Ascending aorta (tissue), 2 donors: ENCODE data around the gene CDKL4. TPM values are rescaled to one million over a fixed set of nuclear protein-coding genes. Genes with fewer than 3 reads are reported as not detected.
"Not testable (repeated sequence)": the region's sequence is repeated elsewhere in the genome, so short reads cannot be mapped to it uniquely, and the experiment has no call there.

Source experiments
- DNase-seq, 2 donors: peaks; one replicate each; pipeline ENCODE4 v3.0.0-alpha.2; 2019; ENCODE audit warnings: low spot score in 2 of 2
- H3K27ac ChIP-seq, 2 donors: fragments of 200-600 bp; sonication (generic); one replicate each; pipeline ENCODE4 v1.5.1; 2016 to 2017; ENCODE audit warnings: mild to moderate bottlenecking in 1 of 2
- H3K27me3 ChIP-seq: fragments of 200-600 bp; sonication (generic); one replicate; pipeline ENCODE4 v1.5.1; 2017
- H3K36me3 ChIP-seq, 2 donors: fragments of 200-600 bp; sonication (generic); one replicate each; pipeline ENCODE4 v1.5.1; 2016
- H3K4me1 ChIP-seq, 2 donors: fragments of 200-600 bp; sonication (generic); one replicate each; pipeline ENCODE4 v1.5.1; 2016 to 2017; ENCODE audit warnings: mild to moderate bottlenecking in 1 of 2
- H3K4me3 ChIP-seq, 2 donors: fragments of 200-600 bp; sonication (generic); one replicate each; pipeline ENCODE4 v1.5.1; 2016 to 2017; ENCODE audit warnings: mild to moderate bottlenecking in 1 of 2
- H3K9me3 ChIP-seq, 2 donors: fragments of 200-600 bp; sonication (generic); one replicate each; pipeline ENCODE4 v1.5.1; 2016
- intact Hi-C: fragments of 100-400 bp; cut with DNase I; formaldehyde crosslinking; loops from one replicate; pipeline ENCODE4 v1.15.1; 2023
- total RNA-seq: library from RNA; depleted of rRNA; stranded (reverse); fragments of >200 nt; gene quantifications from one replicate; pipeline ENCODE4 v1.1.0, GENCODE V29; 2016
- TF ChIP-seq, protein P1 (sequence below), 3 experiments: fragments of 200-600 bp in 2 of 3; fragments of 450-650 bp in 1 of 3; sonication (generic) in 2 of 3; IDR thresholded peaks; one replicate each; pipeline ENCODE4 v1.5.1; 2016 to 2019; ENCODE audit warnings: antibody characterized with exemption in 3 of 3, mild to moderate bottlenecking in 1 of 3, moderate library complexity in 1 of 3

CDKL4 gene
- total RNA-seq, 1 donor from 2014 or later, result 2.0 TPM

DNA sequence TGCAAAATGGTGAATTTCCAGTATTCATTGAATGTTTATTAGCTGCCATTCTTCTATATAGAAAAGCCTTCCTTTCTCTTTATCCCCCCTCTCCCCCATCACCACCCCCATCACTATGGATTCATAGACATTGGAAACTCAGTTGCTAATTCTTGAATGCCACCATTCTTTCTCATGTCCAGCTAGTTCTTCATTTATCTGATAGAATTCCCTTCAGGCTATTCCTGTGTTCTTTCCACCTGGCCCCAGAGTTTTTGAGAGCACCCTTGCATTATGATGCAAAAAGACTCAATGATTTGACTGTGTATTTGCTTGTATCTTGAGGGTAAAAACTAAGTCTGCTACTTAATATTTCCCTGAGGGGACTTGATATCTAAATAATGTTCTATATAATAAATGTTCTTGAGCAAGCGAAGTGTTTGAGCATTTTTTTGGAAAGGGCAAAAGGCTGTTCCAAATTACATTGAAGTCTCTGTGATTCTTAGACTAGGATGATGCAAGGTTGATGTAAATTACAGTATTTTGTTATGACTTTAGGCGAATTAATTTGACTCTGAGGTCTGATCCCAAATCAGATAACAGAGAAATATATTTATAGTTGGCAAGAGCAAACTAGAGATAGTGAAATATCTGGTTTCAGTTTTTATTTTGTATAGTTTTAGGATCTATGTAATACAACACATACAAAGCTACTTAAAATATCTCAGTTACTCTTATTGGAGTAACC lies 104.1 kb downstream of the CDKL4 start:
- no peaks in the 10 kb centered on the region for H3K4me1 ChIP-seq
- H3K27ac ChIP-seq, result no peak overlapping the region
- intact Hi-C loops, result no loop called here
- H3K27me3 ChIP-seq, result no peaks in the 10 kb centered on the region
- no peak for DNase-seq
- no peaks in the 10 kb centered on the region for H3K36me3 ChIP-seq
- no peaks in the 10 kb centered on the region for H3K9me3 ChIP-seq
- no peak overlapping the region for H3K4me3 ChIP-seq
- TF ChIP-seq, protein P1, sequence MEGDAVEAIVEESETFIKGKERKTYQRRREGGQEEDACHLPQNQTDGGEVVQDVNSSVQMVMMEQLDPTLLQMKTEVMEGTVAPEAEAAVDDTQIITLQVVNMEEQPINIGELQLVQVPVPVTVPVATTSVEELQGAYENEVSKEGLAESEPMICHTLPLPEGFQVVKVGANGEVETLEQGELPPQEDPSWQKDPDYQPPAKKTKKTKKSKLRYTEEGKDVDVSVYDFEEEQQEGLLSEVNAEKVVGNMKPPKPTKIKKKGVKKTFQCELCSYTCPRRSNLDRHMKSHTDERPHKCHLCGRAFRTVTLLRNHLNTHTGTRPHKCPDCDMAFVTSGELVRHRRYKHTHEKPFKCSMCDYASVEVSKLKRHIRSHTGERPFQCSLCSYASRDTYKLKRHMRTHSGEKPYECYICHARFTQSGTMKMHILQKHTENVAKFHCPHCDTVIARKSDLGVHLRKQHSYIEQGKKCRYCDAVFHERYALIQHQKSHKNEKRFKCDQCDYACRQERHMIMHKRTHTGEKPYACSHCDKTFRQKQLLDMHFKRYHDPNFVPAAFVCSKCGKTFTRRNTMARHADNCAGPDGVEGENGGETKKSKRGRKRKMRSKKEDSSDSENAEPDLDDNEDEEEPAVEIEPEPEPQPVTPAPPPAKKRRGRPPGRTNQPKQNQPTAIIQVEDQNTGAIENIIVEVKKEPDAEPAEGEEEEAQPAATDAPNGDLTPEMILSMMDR (IDR thresholded peaks at IDR 0.05), result no peak

DNA sequence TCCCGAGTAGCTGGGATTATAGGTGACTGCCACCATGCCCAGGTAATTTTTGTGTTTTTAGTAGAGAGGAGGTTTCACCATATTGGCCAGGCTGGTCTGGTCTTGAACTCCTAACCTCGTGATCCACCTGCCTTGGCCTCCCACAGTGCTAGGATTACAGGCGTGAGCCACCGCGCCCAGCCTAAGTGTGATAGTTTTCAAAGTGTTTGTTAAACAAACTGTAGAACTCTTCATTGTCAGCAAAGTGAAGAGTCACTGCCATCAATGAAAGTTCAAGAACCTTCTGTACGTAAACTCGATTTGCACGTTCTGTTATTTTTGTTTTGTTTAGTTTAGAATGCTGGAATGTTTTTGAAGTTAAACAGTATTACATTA lies 104.9 kb downstream of the CDKL4 start:
- intact Hi-C loops, result no loop called here
- no peak for DNase-seq
- Histone ChIP-seq H3K4me3 (no peak overlapping the region), H3K36me3 (no peaks in the 10 kb centered on the region), H3K27me3 (no peaks in the 10 kb centered on the region), H3K4me1 (no peaks in the 10 kb centered on the region), H3K9me3 (no peaks in the 10 kb centered on the region), H3K27ac (no peak overlapping the region)
- TF ChIP-seq, protein P1 (IDR thresholded peaks at IDR 0.05), result no peak

DNA sequence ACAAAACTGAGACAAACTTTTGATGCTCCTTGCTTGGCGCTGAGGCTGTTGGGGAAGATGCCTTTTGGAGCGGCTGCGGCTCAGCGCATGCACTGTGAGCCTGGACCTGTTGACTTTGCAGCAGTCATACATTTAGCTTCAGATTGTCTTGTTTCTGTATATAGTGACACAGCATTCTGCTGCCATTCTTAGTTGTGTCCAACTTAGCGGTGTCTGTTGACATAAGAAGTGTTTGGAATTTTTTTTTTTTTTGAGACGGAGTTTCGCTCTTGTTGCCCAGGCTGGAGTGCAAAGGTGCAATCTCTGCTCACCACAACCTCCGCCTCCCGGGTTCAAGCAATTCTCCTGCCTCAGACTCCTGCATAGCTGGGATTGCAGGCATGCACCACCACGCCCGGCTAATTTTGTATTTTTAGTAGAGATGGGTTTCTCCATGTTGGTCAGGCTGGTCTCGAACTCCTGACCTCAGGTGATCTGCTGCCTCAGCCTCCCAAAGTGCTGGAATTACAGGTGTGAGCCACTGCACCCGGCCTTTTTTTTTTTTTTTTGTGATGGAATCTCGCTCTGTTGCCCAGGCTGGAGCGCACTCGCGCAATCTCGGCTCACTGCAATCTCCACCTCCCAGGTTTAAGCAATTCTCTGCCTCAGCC lies 105.5 kb downstream of the CDKL4 start:
- DNase-seq, H3K27ac ChIP-seq, H3K4me1 ChIP-seq, H3K27me3 ChIP-seq, intact Hi-C loops, H3K36me3 ChIP-seq, H3K4me3 ChIP-seq, H3K9me3 ChIP-seq: not testable (repeated sequence)

DNA sequence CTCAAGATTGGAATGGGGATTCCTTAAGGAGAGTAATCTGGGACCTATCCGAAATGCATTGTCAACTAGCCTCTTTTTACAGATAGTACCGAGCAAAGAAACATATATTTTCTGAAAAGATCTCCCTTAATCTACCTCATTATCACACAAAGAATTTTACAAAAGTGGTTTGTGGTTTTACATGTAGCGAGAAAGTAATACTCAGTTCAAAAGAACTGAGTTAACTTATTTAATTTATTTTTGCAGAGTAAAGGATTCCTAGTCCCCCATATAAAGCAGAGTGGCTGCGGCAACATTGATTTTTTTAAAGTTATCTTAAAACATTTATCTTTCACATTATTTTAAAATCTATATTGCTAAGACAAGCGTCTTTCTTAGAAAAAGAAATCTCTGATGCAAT lies 107.0 kb downstream of the CDKL4 start:
- Histone ChIP-seq H3K27me3 (no peaks in the 10 kb centered on the region), H3K9me3 (no peaks in the 10 kb centered on the region), H3K4me3 (no peak overlapping the region), H3K36me3 (no peaks in the 10 kb centered on the region), H3K27ac (no peak overlapping the region), H3K4me1 (no peaks in the 10 kb centered on the region)
- intact Hi-C loops, result no loop called here
- no peak for DNase-seq
- TF ChIP-seq, protein P1 (IDR thresholded peaks at IDR 0.05), result no peak

DNA sequence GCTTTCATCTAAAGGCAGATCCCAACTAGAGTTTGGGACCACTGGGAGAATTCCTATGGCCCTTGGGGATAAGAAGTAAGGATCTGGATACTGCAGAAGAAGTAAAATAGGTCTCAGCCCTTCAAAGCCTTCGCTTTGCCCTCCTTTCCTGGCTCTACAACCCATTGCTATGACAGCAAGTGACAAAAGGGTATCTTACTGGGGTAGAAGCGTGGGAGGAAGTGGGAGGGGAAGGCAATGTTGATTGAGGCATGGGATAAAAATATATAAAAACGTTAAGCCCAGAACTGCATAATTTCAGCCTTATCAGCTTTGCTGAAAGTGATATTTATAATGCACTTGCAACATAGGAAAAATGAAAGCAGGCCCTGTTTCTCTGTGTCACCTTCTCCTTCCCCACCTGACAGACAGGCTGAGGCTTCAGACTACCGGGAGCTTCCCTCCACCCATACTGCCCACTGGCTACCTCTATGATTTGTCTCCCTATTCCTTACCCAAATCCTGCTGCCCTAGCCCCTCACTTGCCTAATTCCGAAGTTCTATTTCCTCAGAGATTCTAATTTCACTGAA lies 108.0 kb downstream of the CDKL4 start:
- H3K4me3 ChIP-seq, result no peak overlapping the region
- H3K36me3 ChIP-seq, result no peaks in the 10 kb centered on the region
- intact Hi-C loops, result no loop called here
- TF ChIP-seq, protein P1 (IDR thresholded peaks at IDR 0.05), result no peak
- H3K27me3 ChIP-seq, result no peaks in the 10 kb centered on the region
- H3K9me3 ChIP-seq, result no peaks in the 10 kb centered on the region
- no peaks in the 10 kb centered on the region for H3K4me1 ChIP-seq
- H3K27ac ChIP-seq, result no peak overlapping the region
- DNase-seq, result no peak

DNA sequence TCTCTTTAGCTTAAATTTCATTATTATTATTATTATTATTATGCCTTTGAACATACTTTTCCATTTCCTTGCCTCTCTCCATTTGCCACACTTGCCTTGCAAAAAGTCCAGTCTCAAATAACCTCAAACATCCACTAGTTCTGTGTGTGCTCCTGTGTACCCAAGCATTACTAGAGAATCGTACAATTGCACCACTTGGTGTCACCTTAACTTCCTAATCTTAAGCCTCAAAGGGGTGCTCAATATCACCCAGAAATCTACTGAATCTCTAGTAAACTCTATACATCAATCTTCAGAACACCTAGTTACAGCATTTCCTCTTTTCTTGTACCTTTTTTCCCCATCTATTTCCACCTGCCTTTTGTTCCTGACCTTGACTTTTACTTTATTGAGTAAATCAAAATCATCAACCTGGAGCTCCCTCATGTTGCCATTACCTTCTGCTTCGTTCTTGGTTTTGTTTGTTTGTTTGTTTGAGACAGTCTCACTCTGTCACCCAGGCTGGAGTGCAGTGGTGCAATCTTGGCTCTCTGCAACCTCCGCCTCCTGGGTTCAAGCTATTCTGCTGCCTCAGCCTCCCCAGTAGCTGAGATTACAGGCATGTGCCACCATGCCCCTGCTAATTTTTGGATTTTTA lies 110.4 kb downstream of the CDKL4 start:
- Histone ChIP-seq H3K36me3 (no peaks in the 10 kb centered on the region), H3K27ac (no peak overlapping the region), H3K4me3 (no peak overlapping the region), H3K4me1 (peaks cover 2 to 3% of the 10 kb centered on the region in 2 donors), H3K27me3 (no peaks in the 10 kb centered on the region), H3K9me3 (no peaks in the 10 kb centered on the region)
- DNase-seq, result no peak
- intact Hi-C loops, result no loop called here
- TF ChIP-seq, protein P1 (IDR thresholded peaks at IDR 0.05), result no peak
